PFSK-1 (cell line): ENCODE results near the gene COL6A2.

Experiments used
- FOXP2 ChIP-seq: optimal IDR thresholded peaks from 2 replicates; pipeline ENCODE3; 2011; ENCODE audit warnings: borderline replicate concordance, control low read depth, inconsistent platforms; ENCODE audit not compliant: insufficient read depth; ENCODE audit errors: extremely low read length, extremely low read depth
- POLR2AphosphoS5 ChIP-seq: IDR thresholded peaks from 2 replicates; pipeline ENCODE4 v1.6.1; 2012; ENCODE audit warnings: low read depth, mild to moderate bottlenecking, control low read depth, low read length, moderate library complexity
- REST ChIP-seq, 2 experiments: IDR thresholded peaks; 2 replicates each; pipeline versions ENCODE4 v1.6.1 to v1.8.0; 2011 to 2012; ENCODE audit warnings: low read depth in 2 of 2, low read length in 2 of 2, control low read depth in 1 of 2, inconsistent platforms in 1 of 2, mild to moderate bottlenecking in 1 of 2, moderate library complexity in 1 of 2; ENCODE audit not compliant: insufficient read depth in 1 of 2
- SIN3A ChIP-seq: IDR thresholded peaks from 2 replicates; pipeline ENCODE4 v1.6.1; 2012; ENCODE audit warnings: mild to moderate bottlenecking, low read length, moderate library complexity, borderline replicate concordance; ENCODE audit not compliant: insufficient read depth
- TAF1 ChIP-seq: IDR thresholded peaks from 2 replicates; pipeline ENCODE4 v1.6.1; 2012; ENCODE audit warnings: low read length, control low read depth, borderline replicate concordance; ENCODE audit not compliant: insufficient read depth

Gene COL6A2

GRCh38 chr21:46051379-46051770 lies 46.5 kb upstream of the COL6A2 start:
- TF ChIP-seq POLR2AphosphoS5 (no peak), REST (IDR thresholded peaks at IDR 0.05; ENCODE audit: insufficient read depth in 1 of 2, low read depth in 2 of 2, low read length in 2 of 2) (no peak), SIN3A (no peak)

- no peak for TF ChIP-seq TAF1
- no peak for TF ChIP-seq POLR2AphosphoS5
- TF ChIP-seq FOXP2 = no peak
- TF ChIP-seq SIN3A = no peak
- TF ChIP-seq REST (IDR thresholded peaks at IDR 0.05; ENCODE audit: insufficient read depth in 1 of 2, low read depth in 2 of 2, low read length in 2 of 2) = no peak
Observed at GRCh38 chr21:46051821-46052675, 45.9 kb upstream of the COL6A2 start.

- TF ChIP-seq FOXP2 = no peak
- TF ChIP-seq POLR2AphosphoS5 = no peak
- TF ChIP-seq TAF1 = no peak
- no peak for TF ChIP-seq REST (IDR thresholded peaks at IDR 0.05; ENCODE audit: insufficient read depth in 1 of 2, low read depth in 2 of 2, low read length in 2 of 2)
- TF ChIP-seq SIN3A = no peak
Observed at GRCh38 chr21:46052703-46053651, 44.9 kb upstream of the COL6A2 start.

GRCh38 chr21:46054031-46054430 lies 43.9 kb upstream of the COL6A2 start:
- TF ChIP-seq REST (IDR thresholded peaks at IDR 0.05; ENCODE audit: insufficient read depth in 1 of 2, low read depth in 2 of 2, low read length in 2 of 2) (no peak), TAF1 (no peak), FOXP2 (no peak), POLR2AphosphoS5 (no peak), SIN3A (no peak)
